ENCODE data around the gene DIO3. TPM values are rescaled to one million over a fixed set of nuclear protein-coding genes. Genes with fewer than 3 reads are reported as not detected.

The DIO3 gene
- total and polyA plus RNA-seq, 2 of the 4 experiments (the other 2 are of a cell fraction), result not detected

- intact Hi-C loops (cut with micrococcal nuclease), result no loop called here
- H3K4me3 ChIP-seq (ENCODE audit: insufficient read depth, low read depth, low read length), result no peak overlapping the region
- DNase-seq (no peak), ATAC-seq (ENCODE audit: low read depth) (no peak)
- H3K4me2 ChIP-seq (ENCODE audit: low read depth, low read length), result no peak overlapping the region
- H4K8ac ChIP-seq (ENCODE audit: low read depth in 2 of 2, low read length in 2 of 2), result no peak overlapping the region
- ChIA-PET CTCF (no interaction called here), POLR2A (ENCODE audit: unreplicated experiment) (no interaction called here)
- H3K27me3 ChIP-seq (ENCODE audit: control insufficient read depth, insufficient read depth, low read length), result peaks cover 22% of the 10 kb centered on the region
- no peaks in the 10 kb centered on the region for H4K20me1 ChIP-seq (ENCODE audit: insufficient read depth, low read length)
- no peak overlapping the region for H2BK15ac ChIP-seq (ENCODE audit: low read depth, low read length)
- no peak overlapping the region for H3K23ac ChIP-seq (ENCODE audit: low read depth, low read length)
- H3K14ac ChIP-seq (replicated peaks; ENCODE audit: low read depth, low read length), result no peak overlapping the region
- no peak overlapping the region for H2AK5ac ChIP-seq (ENCODE audit: low read depth, low read length)
- no peak overlapping the region for H2AK9ac ChIP-seq (replicated peaks; ENCODE audit: low read depth, low read length, poor library complexity)
- no peak for TF ChIP-seq CEBPB (IDR thresholded peaks at IDR 0.05; ENCODE audit: low read depth, low read length)
- no peak for TF ChIP-seq BHLHE40 (IDR thresholded peaks at IDR 0.05; ENCODE audit: low read depth, low read length)
- no peak for TF ChIP-seq MAZ (IDR thresholded peaks at IDR 0.05; ENCODE audit: borderline replicate concordance, low read depth, low read length)
- TF ChIP-seq USF2 (IDR thresholded peaks at IDR 0.05; ENCODE audit: low read depth, low read length), result no peak
- TF ChIP-seq CTCF (conservative IDR thresholded peaks at IDR 0.05; ENCODE audit: low read depth, low read length), result no peak
- no peak for TF ChIP-seq POLR2A (IDR thresholded peaks at IDR 0.05; ENCODE audit: low read depth, low read length)
- no peak for TF ChIP-seq CHD1 (IDR thresholded peaks at IDR 0.05; ENCODE audit: low read depth, low read length)
- no peak for TF ChIP-seq NFE2L2 (IDR thresholded peaks at IDR 0.05; ENCODE audit: low read depth, low read length)
- TF ChIP-seq RAD21 (IDR thresholded peaks at IDR 0.05; ENCODE audit: low read length), result no peak
- TF ChIP-seq FOS (IDR thresholded peaks at IDR 0.05; ENCODE audit: low read depth, low read length), result no peak
- no peak for TF ChIP-seq RCOR1 (IDR thresholded peaks at IDR 0.05; ENCODE audit: insufficient replicate concordance, low read length)
- no peak for TF ChIP-seq RFX5 (IDR thresholded peaks at IDR 0.05; ENCODE audit: low read depth, low read length)
- no peak for TF ChIP-seq ELK1 (IDR thresholded peaks at IDR 0.05; ENCODE audit: borderline replicate concordance, low read depth, low read length)
- TF ChIP-seq SMC3 (IDR thresholded peaks at IDR 0.05; ENCODE audit: low read depth, low read length), result no peak
- no peak overlapping the region for H3K4ac ChIP-seq (ENCODE audit: low read depth, low read length)
- no peaks in the 10 kb centered on the region for H3K36me3 ChIP-seq (ENCODE audit: control insufficient read depth, insufficient read depth, low read length)
- H2BK5ac ChIP-seq (ENCODE audit: low read depth, low read length, poor library complexity, severe bottlenecking), result no peak overlapping the region
- no peak overlapping the region for H4K5ac ChIP-seq (ENCODE audit: low read depth, low read length)
- no TSS peak for BruUV-seq (replicated peaks)
- H3K9ac ChIP-seq (ENCODE audit: low read depth, low read length), result no peak overlapping the region
- no peaks in the 10 kb centered on the region for H3K9me3 ChIP-seq (ENCODE audit: control insufficient read depth, insufficient read depth, low read length)
- no peak overlapping the region for H3K27ac ChIP-seq (ENCODE audit: insufficient read depth, low read length)
- no peaks in the 10 kb centered on the region for H3K9me1 ChIP-seq (ENCODE audit: insufficient read depth, low read length)
- in situ Hi-C loops (cut with MboI; ENCODE audit: low sequenced_read_pairs), result no loop called here
- H3K18ac ChIP-seq (ENCODE audit: low read depth, low read length), result no peak overlapping the region
- no peak overlapping the region for H2AFZ ChIP-seq (replicated peaks; ENCODE audit: low read length, poor library complexity)
- dilution Hi-C loops (cut with HindIII; ENCODE audit: low sequenced_read_pairs, unreplicated experiment), result no loop called here
- WGBS, 2 experiments (ENCODE audit: extremely low coverage in 2 of 2, insufficient read length in 1 of 2), result 25% methylated on average over 2 of the region's 8 CpGs; no CpG with 5 or more reads in 1 of the 2 experiments
- H4K91ac ChIP-seq (ENCODE audit: insufficient read depth, low read depth, low read length), result no peak overlapping the region
- H2BK20ac ChIP-seq (ENCODE audit: low read depth, low read length), result no peak overlapping the region
- no peaks in the 10 kb centered on the region for H3K79me1 ChIP-seq (ENCODE audit: low read depth in 1 of 2, low read length in 2 of 2)
- H2BK120ac ChIP-seq (ENCODE audit: low read depth, low read length), result no peak overlapping the region
- H3K4me1 ChIP-seq (ENCODE audit: control insufficient read depth, insufficient read depth, low read length), result no peaks in the 10 kb centered on the region
- H3K56ac ChIP-seq (ENCODE audit: extremely low read depth, insufficient read depth, low read length), result no peak overlapping the region
Measured at GRCh38 chr14:101573289-101573688, 12.0 kb downstream of the DIO3 start.

Data from IMR-90 (cell line).